GM10266 (cell line): Measurements from ENCODE around the gene ZNF524.

Experiments used
- DNase-seq: peaks from one replicate; pipeline ENCODE4 v3.0.0; 2012; ENCODE audit errors: extremely low spot score
- TF ChIP-seq, protein P1 (sequence below): IDR thresholded peaks from 2 replicates; pipeline ENCODE4 v1.5.1; 2012; ENCODE audit warnings: mild to moderate bottlenecking, low read depth; ENCODE audit not compliant: control insufficient read depth, insufficient read depth; ENCODE audit errors: missing control alignments

The ZNF524 gene

DNA sequence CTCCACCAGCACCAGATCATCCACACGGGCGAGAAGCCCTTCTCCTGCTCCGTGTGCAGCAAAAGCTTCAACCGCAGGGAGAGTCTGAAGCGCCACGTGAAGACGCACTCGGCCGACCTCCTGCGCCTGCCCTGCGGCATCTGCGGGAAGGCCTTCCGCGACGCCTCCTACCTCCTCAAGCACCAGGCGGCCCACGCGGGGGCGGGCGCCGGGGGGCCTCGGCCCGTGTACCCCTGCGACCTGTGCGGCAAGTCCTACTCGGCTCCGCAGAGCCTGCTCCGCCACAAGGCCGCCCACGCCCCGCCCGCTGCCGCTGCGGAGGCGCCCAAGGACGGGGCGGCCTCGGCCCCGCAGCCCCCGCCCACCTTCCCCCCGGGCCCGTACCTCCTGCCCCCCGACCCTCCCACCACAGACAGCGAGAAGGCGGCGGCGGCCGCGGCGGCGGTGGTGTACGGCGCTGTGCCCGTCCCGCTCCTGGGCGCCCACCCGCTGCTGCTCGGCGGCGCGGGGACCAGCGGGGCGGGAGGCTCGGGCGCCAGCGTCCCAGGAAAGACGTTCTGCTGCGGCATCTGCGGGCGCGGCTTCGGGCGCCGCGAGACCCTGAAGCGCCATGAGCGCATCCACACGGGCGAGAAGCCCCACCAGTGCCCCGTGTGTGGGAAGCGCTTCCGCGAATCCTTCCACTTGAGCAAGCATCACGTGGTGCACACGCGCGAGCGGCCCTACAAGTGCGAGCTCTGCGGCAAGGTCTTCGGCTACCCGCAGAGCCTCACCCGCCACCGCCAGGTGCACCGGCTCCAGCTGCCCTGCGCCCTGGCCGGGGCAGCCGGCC is 14.8 kb downstream of the ZNF524 start:
- TF ChIP-seq, protein P1, sequence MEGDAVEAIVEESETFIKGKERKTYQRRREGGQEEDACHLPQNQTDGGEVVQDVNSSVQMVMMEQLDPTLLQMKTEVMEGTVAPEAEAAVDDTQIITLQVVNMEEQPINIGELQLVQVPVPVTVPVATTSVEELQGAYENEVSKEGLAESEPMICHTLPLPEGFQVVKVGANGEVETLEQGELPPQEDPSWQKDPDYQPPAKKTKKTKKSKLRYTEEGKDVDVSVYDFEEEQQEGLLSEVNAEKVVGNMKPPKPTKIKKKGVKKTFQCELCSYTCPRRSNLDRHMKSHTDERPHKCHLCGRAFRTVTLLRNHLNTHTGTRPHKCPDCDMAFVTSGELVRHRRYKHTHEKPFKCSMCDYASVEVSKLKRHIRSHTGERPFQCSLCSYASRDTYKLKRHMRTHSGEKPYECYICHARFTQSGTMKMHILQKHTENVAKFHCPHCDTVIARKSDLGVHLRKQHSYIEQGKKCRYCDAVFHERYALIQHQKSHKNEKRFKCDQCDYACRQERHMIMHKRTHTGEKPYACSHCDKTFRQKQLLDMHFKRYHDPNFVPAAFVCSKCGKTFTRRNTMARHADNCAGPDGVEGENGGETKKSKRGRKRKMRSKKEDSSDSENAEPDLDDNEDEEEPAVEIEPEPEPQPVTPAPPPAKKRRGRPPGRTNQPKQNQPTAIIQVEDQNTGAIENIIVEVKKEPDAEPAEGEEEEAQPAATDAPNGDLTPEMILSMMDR = no peak

DNA sequence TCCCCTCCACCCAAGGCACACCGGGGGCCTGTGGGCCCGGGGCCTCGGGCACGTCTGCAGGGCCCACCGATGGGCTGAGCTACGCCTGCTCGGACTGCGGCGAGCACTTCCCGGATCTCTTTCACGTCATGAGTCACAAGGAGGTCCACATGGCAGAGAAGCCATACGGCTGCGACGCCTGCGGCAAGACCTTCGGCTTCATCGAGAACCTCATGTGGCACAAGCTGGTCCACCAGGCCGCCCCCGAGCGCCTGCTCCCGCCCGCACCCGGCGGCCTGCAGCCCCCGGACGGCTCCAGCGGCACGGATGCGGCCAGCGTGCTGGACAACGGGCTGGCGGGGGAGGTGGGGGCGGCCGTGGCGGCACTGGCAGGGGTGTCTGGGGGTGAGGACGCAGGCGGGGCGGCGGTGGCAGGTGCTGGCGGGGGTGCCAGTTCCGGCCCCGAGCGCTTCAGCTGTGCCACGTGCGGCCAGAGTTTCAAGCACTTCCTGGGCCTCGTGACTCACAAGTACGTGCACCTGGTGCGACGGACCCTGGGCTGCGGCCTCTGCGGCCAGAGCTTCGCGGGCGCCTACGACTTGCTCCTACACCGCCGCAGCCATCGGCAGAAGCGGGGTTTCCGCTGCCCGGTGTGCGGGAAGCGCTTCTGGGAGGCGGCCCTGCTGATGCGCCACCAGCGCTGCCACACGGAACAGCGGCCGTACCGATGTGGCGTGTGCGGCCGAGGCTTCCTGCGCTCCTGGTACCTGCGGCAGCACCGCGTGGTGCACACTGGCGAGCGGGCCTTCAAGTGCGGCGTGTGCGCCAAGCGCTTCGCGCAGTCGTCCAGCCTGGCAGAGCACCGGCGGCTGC is 15.7 kb downstream of the ZNF524 start:
- no peak for DNase-seq
- TF ChIP-seq, protein P1 = no peak

More for the DNA sequence above, 14.8 kb downstream of the ZNF524 start:
- DNase-seq = no peak

DNA sequence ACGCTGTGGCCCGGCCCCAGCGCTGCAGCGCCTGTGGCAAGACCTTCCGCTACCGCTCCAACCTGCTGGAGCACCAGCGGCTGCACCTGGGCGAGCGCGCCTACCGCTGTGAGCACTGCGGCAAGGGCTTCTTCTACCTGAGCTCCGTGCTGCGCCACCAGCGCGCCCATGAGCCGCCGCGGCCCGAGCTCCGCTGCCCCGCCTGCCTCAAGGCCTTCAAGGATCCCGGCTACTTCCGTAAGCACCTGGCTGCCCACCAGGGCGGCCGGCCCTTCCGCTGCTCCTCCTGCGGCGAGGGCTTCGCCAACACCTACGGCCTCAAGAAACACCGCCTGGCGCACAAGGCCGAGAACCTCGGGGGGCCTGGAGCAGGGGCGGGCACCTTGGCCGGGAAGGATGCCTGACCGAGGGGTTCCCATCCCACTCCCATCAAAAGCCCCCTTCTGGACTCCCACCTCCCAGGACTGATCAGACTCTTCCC is 16.3 kb downstream of the ZNF524 start:
- DNase-seq = no peak
- TF ChIP-seq, protein P1 = no peak

DNA sequence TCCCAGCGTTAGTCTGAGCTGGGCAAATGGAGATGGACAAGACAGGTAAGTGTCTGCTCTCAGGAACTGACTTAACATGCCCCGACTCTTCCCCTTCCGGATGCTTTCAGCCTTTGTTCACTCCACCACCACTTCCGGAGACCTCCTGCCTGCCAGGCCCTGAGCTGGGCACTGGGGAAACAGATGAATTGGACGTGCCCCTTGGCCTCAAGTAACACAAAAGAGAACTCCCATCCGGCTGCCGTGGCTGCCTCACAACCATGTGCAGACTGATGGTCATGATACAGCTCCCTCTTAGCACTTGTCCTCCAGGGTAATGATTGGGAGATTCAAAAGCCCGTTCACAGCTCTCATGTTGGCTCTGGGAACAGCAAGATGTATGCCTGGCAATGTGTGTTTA is 17.3 kb downstream of the ZNF524 start:
- TF ChIP-seq, protein P1 = no peak
- DNase-seq = no peak

DNA sequence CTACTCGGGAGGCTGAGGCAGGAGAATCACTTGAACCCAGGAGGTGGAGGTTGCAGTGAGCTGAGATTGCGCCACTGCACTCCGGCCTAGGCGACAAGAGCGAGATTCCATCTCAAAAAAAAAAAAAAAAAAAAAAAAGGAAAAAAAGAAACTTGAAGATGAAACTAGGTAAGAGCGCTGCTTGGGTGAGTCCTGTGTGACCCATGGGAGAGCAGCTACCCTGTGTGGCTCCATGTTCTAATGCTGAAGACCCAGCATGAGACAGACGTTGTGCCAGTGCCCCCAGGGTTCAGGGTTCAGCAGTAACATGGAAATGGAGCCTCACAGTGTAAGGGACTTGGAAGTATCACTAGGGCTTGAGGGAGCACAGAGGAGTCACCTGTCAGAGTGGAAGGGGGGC is 18.3 kb downstream of the ZNF524 start:
- TF ChIP-seq, protein P1 = no peak
- no peak for DNase-seq

DNA sequence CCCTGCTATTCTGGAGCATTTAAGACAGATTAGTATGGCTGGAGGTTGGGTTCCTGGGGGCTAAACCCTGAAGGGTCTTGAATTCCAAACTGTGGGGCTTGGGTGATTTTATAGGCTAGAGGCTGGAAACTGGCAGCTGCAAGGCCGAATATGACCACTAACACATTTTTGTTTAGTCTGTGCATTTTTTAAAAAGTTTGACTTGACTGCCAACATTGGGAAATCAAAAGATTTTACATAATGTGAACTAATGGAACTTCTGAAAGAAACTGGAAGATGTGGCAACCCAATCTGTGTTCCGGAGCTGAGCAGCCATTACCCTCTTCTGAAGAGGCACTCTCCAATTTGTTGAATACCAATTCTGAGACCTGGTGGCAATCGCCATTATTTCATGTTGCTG is 19.2 kb downstream of the ZNF524 start:
- TF ChIP-seq, protein P1 = no peak
- DNase-seq = no peak
